Muscle of leg (tissue), 11 donors: Measurements from ENCODE around the gene LRRC32. TPM values are rescaled to one million over a fixed set of nuclear protein-coding genes. Genes with fewer than 3 reads are reported as not detected.

Experiments
- DNase-seq: peaks from one replicate; pipeline ENCODE4 v3.0.0; 2013
- H3K27ac ChIP-seq: one replicate; pipeline ENCODE4 v1.5.1; 2013; ENCODE audit warnings: mild to moderate bottlenecking, low read length, control low read depth
- H3K27me3 ChIP-seq: one replicate; pipeline ENCODE4 v1.6.1; 2013; ENCODE audit warnings: low read length; ENCODE audit not compliant: control insufficient read depth, insufficient read depth
- H3K36me3 ChIP-seq: one replicate; pipeline ENCODE4 v1.6.1; 2013; ENCODE audit warnings: low read length; ENCODE audit not compliant: control insufficient read depth, insufficient read depth
- H3K4me1 ChIP-seq: one replicate; pipeline ENCODE4 v1.6.1; 2013; ENCODE audit warnings: low read length; ENCODE audit not compliant: control insufficient read depth, insufficient read depth
- H3K4me3 ChIP-seq: one replicate; pipeline ENCODE4 v1.5.1; 2013; ENCODE audit warnings: low read length, control low read depth
- H3K9me3 ChIP-seq: replicated peaks from 2 replicates; pipeline ENCODE4 v1.6.1; 2013; ENCODE audit warnings: low read depth, low read length; ENCODE audit not compliant: control insufficient read depth
- WGBS: methylation state at CpG from one replicate; pipeline ENCODE4 v1.1.5; 2013; ENCODE audit warnings: missing lambda C conversion rate; ENCODE audit not compliant: insufficient coverage; 5-methylcytosine and 5-hydroxymethylcytosine counted together
- polyA plus RNA-seq, 8 donors: library from polyadenylated mRNA; unstranded; fragments of 120-200 nt; gene quantifications; one replicate each; pipeline versions ENCODE4 v1.2.1 to v1.2.3, GENCODE V29; 2013; ENCODE audit warnings: inconsistent platforms in 1 of 8, low replicate concordance in 1 of 8; ENCODE audit not compliant: insufficient read length in 8 of 8, insufficient read depth in 1 of 8
- total RNA-seq: library from RNA; stranded (reverse); fragments of 120-200 nt; gene quantifications from one replicate; pipeline ENCODE4 v1.2.4, GENCODE V29; 2013

LRRC32 gene
- total and polyA plus RNA-seq, 9 donors, result 21.8 to 37.5 (median 31.8) TPM

GRCh38 chr11:76660533-76661305 is 9.8 kb downstream of the LRRC32 start:
- Histone ChIP-seq H3K9me3 (no peaks in the 10 kb centered on the region), H3K4me1 (peaks cover 52% of the 10 kb centered on the region), H3K36me3 (peaks cover 24% of the 10 kb centered on the region), H3K27ac (no peak overlapping the region), H3K27me3 (no peaks in the 10 kb centered on the region), H3K4me3 (no peak overlapping the region)
- DNase-seq, result no peak
- 89% methylated on average over 32 of the region's 34 CpGs for WGBS

DNA sequence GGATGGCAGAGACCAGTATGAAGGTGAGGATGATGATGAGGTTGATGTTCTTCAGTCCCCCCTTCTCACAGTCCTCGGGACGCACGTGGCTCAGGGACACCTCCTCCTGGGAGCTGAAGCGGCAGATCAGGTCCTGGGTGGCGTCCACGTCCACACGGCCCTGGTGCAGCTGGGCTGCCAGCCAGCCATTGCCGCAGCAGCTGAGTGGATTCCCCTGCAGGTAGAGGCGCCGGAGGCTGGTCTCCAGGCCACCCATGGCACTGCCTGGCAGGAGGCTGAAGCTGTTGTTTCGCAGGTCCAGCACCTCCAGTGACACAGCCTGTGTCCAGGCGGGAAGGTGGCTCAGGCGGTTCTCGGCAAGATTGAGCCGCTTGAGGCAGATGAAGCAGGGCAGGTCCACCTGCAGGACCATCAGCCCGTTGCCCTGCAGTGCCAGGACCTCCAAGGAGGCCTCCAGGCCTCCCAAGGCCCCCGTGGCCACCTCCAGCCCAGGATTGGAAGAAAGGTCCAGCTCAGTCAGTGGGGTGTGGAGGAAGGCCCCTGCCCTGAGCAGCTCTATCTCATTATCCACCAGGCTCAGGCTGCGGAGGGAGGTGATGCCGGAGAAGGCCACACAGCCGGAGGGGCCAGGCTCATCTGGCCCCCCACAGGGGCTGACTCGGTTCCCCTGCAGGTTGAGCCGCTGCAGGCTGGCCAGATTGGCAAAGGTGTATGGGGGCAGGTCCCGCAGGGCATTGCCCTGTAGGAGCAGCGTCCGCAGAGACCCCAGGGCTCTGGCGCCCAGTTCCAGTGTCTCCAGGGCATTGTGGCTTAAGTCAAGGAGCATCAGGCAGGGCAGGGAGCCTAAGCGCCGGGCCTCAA is 10.6 kb downstream of the LRRC32 start:
- WGBS, result 88% methylated on average over 22 of the region's 28 CpGs
- peaks cover 24% of the 10 kb centered on the region for H3K36me3 ChIP-seq
- H3K27me3 ChIP-seq, result no peaks in the 10 kb centered on the region
- no peaks in the 10 kb centered on the region for H3K9me3 ChIP-seq
- H3K4me1 ChIP-seq, result peaks cover 52% of the 10 kb centered on the region
- H3K27ac ChIP-seq, result no peak overlapping the region
- no peak for DNase-seq
- H3K4me3 ChIP-seq, result no peak overlapping the region

DNA sequence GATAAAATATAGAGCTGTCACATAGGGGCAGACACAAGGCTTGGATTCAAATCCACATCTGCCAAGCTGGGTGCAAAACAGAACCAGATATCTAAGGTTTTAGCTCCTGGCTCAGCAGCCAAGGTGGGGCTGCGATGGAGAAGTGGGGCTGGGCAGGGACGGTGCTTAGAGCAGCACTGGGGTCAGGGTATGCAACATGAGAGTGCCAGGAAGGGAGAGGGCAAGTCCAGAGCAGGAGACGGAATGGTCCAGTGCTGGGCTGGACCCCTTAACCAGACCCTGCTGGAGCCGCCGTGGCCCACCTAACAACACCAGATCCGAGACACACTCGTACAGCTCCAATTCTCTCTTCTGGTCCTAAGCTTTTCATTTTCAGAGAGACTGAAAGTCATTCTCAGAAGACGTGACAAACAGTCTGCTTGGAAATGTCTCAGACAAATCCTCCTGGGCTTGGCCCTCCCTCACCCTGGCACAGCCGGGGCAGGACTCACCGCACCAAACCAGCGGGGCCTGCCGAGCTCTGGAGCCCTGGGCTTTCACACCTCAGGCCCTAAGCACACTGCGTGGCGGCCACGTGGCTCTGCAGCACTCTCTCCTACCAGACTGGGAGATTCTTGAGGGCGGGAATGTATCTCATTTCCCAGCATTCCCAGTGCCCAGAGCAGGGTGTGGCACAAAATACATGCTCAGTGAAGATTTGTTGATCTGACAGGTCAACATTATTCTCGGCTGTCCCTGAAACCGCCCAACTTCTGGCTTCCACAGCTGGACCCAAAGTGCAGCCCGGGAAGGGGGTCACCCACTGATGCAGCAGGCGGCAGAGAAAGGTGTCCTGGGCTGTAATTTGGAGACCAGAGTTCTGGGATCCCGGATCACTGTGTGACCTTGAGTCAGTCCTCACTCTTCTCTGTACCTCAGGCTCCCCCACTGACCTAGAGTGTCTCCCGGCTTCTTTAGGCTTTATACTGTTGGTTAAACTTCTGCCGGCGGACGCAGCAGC is 11.6 kb downstream of the LRRC32 start:
- Histone ChIP-seq H3K9me3 (no peaks in the 10 kb centered on the region), H3K27ac (no peak overlapping the region), H3K36me3 (peaks cover 17% of the 10 kb centered on the region), H3K4me3 (no peak overlapping the region), H3K27me3 (no peaks in the 10 kb centered on the region), H3K4me1 (peaks cover 50% of the 10 kb centered on the region)
- 63% methylated on average over 19 of the region's 25 CpGs for WGBS
- no peak for DNase-seq

DNA sequence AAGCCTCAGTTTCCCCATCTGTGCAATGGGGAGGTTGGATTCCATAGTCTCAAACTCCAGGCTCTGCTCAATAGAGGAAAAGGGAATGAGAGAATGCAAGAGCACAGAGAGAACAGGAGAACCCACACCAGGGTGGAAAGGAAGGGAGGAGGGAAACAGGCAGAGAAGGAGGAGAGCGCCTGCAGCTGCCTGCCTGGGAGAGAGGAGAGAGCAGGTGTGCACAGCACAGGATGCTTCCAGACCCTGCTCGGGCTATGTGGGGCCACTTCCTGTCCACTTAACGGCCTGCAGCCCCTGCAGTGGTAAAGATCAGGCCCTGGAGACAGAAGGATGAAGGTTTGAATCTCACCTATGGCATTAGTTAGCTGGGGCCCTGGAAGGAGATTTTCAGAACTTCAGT is 12.3 kb downstream of the LRRC32 start:
- DNase-seq, result no peak
- Histone ChIP-seq H3K9me3 (no peaks in the 10 kb centered on the region), H3K4me3 (no peak overlapping the region), H3K4me1 (peaks cover 57% of the 10 kb centered on the region), H3K27ac (no peak overlapping the region), H3K36me3 (peaks cover 12% of the 10 kb centered on the region), H3K27me3 (no peaks in the 10 kb centered on the region)
- 31% methylated on average over 3 of the region's 3 CpGs for WGBS

DNA sequence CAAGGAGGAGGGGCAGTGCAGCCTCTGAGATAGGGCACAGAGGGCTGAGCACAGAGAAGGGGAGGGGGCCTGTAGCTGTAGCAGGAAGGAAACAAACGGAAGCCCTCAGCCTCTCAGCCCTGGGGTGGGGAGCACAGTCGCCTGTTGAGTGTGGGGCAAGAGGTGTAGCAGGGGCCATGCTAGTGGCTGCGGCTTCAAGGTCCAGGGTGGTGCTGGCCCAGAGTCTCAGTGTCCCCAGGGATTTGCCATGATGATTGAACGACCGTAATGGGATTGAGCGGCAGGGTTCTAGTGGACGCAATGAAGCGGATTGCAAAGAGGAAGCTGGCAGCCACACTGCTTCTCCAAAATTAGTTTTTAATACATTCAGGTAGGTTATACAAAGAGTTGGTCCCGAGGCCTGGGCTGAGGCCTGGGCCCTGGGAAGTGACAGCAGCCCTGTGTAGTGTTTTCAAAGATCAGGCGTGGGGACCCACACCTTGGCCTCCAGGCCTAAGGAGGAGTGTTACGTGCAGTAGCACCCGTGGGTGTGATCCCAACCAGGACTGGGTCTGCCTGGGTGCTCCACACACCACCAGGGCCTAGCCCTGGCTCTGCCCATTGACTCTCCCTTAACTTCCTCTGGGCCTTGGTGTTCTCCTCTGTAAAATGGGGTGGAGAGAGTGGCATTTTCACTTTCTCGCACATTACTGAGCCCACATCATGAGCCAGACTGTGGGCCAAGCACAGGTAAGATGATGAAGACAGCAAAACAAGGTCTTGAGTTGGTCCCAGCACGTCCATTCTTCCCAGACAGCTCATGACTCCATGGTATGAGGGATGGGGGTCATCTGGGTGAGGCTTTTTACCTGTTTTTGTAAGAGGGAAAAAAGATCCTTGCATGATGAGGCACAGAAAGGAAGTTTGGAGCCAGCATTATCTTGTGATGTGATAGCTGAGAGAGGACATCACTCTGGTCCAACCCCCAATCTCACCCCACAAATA is 13.1 kb downstream of the LRRC32 start:
- Histone ChIP-seq H3K36me3 (peaks cover 7% of the 10 kb centered on the region), H3K4me3 (no peak overlapping the region), H3K4me1 (peaks cover 57% of the 10 kb centered on the region), H3K27me3 (no peaks in the 10 kb centered on the region), H3K27ac (peak overlapping the region; percentile 45), H3K9me3 (no peaks in the 10 kb centered on the region)
- no peak for DNase-seq
- 71% methylated on average over 10 of the region's 14 CpGs for WGBS

GRCh38 chr11:76656571-76657081 is 13.9 kb downstream of the LRRC32 start:
- DNase-seq, result peak; percentile 70
- no peak overlapping the region for H3K4me3 ChIP-seq
- peak overlapping the region; percentile 45 for H3K27ac ChIP-seq
- no peaks in the 10 kb centered on the region for H3K27me3 ChIP-seq
- H3K9me3 ChIP-seq, result no peaks in the 10 kb centered on the region
- peaks cover 7% of the 10 kb centered on the region for H3K36me3 ChIP-seq
- 33% methylated on average over 7 of the region's 7 CpGs for WGBS
- peaks cover 54% of the 10 kb centered on the region for H3K4me1 ChIP-seq

GRCh38 chr11:76656050-76656531 is 14.5 kb downstream of the LRRC32 start:
- no peak for DNase-seq
- H3K27ac ChIP-seq, result peak overlapping the region; percentile 88

GRCh38 chr11:76655501-76656049 is 15.0 kb downstream of the LRRC32 start:
- Histone ChIP-seq H3K4me1 (peaks cover 54% of the 10 kb centered on the region), H3K9me3 (no peaks in the 10 kb centered on the region)

More at GRCh38 chr11:76656050-76656531, 14.5 kb downstream of the LRRC32 start:
- Histone ChIP-seq H3K27me3 (no peaks in the 10 kb centered on the region), H3K4me3 (no peak overlapping the region), H3K4me1 (peaks cover 54% of the 10 kb centered on the region), H3K36me3 (peaks cover 7% of the 10 kb centered on the region), H3K9me3 (no peaks in the 10 kb centered on the region)
- 68% methylated on average over 7 of the region's 8 CpGs for whole genome bisulfite sequencing

More at GRCh38 chr11:76655501-76656049, 15.0 kb downstream of the LRRC32 start:
- H3K27ac ChIP-seq, result peak overlapping the region; percentile 88
- DNase-seq, result no peak
- no peak overlapping the region for H3K4me3 ChIP-seq
- 80% methylated on average over 10 of the region's 15 CpGs for WGBS
- no peaks in the 10 kb centered on the region for H3K27me3 ChIP-seq
- peaks cover 7% of the 10 kb centered on the region for H3K36me3 ChIP-seq
